ENCODE results near the gene AGMO.

AGMO gene

DNA sequence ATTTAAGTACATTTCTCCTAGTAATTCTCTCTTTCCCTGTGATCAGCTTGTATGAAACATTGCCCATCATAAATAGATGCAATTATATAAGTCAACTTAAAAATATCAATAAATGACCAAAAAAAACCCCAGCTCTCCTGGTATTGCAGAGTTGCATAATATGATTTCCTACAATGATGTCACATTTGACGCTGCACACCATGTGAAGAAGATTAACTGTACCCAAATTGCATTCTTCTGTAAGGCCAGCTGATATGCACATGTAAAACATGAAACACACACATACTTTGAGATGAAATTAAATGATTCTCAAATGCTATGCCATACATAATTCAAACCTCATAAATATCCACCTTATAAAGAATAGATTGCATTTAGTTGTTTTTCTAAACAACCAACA is 115.5 kb downstream of the AGMO start:
- H3K4me2 ChIP-seq (ENCODE audit: low read length) = no peak overlapping the region
- no peak overlapping the region for H3K27ac ChIP-seq
- no peaks in the 10 kb centered on the region for H3K27me3 ChIP-seq (ENCODE audit: control insufficient read depth, insufficient read depth, low read length)
- no peak overlapping the region for H2AFZ ChIP-seq
- no peak overlapping the region for H3K9ac ChIP-seq
- H3K4me1 ChIP-seq = no peaks in the 10 kb centered on the region
- no peaks in the 10 kb centered on the region for H3K79me2 ChIP-seq
- no peaks in the 10 kb centered on the region for H3K36me3 ChIP-seq (ENCODE audit: control insufficient read depth, insufficient read depth, low read length)
- no peaks in the 10 kb centered on the region for H3K9me3 ChIP-seq (ENCODE audit: control insufficient read depth, low read length)
- no peak overlapping the region for H3K4me3 ChIP-seq (ENCODE audit: low read depth, low read length)
- no peak for TF ChIP-seq CTCF (IDR thresholded peaks at IDR 0.05)

- H3K4me2 ChIP-seq (ENCODE audit: low read length) = no peak overlapping the region
- no peaks in the 10 kb centered on the region for H3K27me3 ChIP-seq (ENCODE audit: control insufficient read depth, insufficient read depth, low read length)
- no peak overlapping the region for H2AFZ ChIP-seq
- H3K36me3 ChIP-seq (ENCODE audit: control insufficient read depth, insufficient read depth, low read length) = no peaks in the 10 kb centered on the region
- H3K9me3 ChIP-seq (ENCODE audit: control insufficient read depth, low read length) = no peaks in the 10 kb centered on the region
- no peak overlapping the region for H3K4me3 ChIP-seq (ENCODE audit: low read depth, low read length)
- H3K79me2 ChIP-seq = no peaks in the 10 kb centered on the region
- no peak overlapping the region for H3K27ac ChIP-seq
- no peak overlapping the region for H3K9ac ChIP-seq
- no peak for TF ChIP-seq CTCF (IDR thresholded peaks at IDR 0.05)
- no peaks in the 10 kb centered on the region for H3K4me1 ChIP-seq
Observed at GRCh38 chr7:15441915-15442314, 119.9 kb downstream of the AGMO start.

DNA sequence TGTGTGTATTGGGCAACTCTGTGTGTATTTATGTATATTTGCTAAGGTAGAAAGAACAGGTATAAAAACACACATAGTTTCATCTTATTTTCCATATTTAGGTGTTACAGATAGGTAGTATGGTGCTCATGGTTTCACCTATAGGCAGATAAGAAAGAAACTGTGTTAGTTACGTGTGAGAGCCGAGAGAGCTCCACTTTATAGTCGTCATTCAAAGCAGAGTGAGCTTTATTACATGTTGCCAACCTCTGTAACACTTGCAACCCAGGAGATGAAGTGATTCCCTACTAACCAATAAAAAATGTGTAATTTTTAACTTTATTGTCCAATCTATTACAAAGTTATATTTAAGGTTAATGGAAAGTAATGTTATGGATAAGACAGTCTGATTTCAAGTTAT is 121.3 kb downstream of the AGMO start:
- H3K36me3 ChIP-seq (ENCODE audit: control insufficient read depth, insufficient read depth, low read length) = no peaks in the 10 kb centered on the region
- H3K27me3 ChIP-seq (ENCODE audit: control insufficient read depth, insufficient read depth, low read length) = no peaks in the 10 kb centered on the region
- H3K9ac ChIP-seq = no peak overlapping the region
- H3K9me3 ChIP-seq (ENCODE audit: control insufficient read depth, low read length) = no peaks in the 10 kb centered on the region
- no peak overlapping the region for H3K4me3 ChIP-seq (ENCODE audit: low read depth, low read length)
- no peak overlapping the region for H3K27ac ChIP-seq
- no peak overlapping the region for H2AFZ ChIP-seq
- H3K79me2 ChIP-seq = no peaks in the 10 kb centered on the region
- H3K4me1 ChIP-seq = no peaks in the 10 kb centered on the region
- no peak overlapping the region for H3K4me2 ChIP-seq (ENCODE audit: low read length)
- no peak for TF ChIP-seq CTCF (IDR thresholded peaks at IDR 0.05)

- H3K9ac ChIP-seq = no peak overlapping the region
- no peak overlapping the region for H3K4me2 ChIP-seq (ENCODE audit: low read length)
- no peaks in the 10 kb centered on the region for H3K36me3 ChIP-seq (ENCODE audit: control insufficient read depth, insufficient read depth, low read length)
- H3K79me2 ChIP-seq = no peaks in the 10 kb centered on the region
- no peak overlapping the region for H2AFZ ChIP-seq
- H3K4me3 ChIP-seq (ENCODE audit: low read depth, low read length) = no peak overlapping the region
- H3K27me3 ChIP-seq (ENCODE audit: control insufficient read depth, insufficient read depth, low read length) = no peaks in the 10 kb centered on the region
- H3K4me1 ChIP-seq = no peaks in the 10 kb centered on the region
- H3K9me3 ChIP-seq (ENCODE audit: control insufficient read depth, low read length) = no peaks in the 10 kb centered on the region
- no peak overlapping the region for H3K27ac ChIP-seq
- no peak for TF ChIP-seq CTCF (IDR thresholded peaks at IDR 0.05)
Observed at GRCh38 chr7:15439853-15440252, 122.0 kb downstream of the AGMO start.

DNA sequence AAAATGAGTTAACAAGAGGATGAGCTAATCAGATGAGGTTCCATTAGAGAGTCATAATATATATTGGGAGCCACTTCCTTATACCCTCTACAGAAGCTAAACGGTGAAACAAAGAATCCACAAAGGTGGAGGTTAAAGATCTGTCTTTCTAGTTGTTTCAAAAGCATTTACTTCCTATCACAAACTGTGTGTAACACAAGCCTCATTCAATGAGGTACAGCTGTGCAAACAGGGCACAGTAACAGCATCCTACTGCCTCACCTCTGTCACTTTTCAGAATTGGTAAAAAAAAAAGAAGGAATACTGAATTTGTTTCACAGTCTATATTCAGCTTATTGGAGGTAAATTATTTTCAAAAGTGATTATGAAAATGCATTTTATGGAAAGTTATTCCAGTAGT is 128.7 kb downstream of the AGMO start:
- Histone ChIP-seq H3K4me2 (ENCODE audit: low read length) (no peak overlapping the region), H3K27ac (no peak overlapping the region), H3K79me2 (no peaks in the 10 kb centered on the region), H3K36me3 (ENCODE audit: control insufficient read depth, insufficient read depth, low read length) (no peaks in the 10 kb centered on the region), H2AFZ (no peak overlapping the region), H3K4me3 (ENCODE audit: low read depth, low read length) (no peak overlapping the region), H3K4me1 (no peaks in the 10 kb centered on the region), H3K27me3 (ENCODE audit: control insufficient read depth, insufficient read depth, low read length) (no peaks in the 10 kb centered on the region), H3K9me3 (ENCODE audit: control insufficient read depth, low read length) (no peaks in the 10 kb centered on the region), H3K9ac (no peak overlapping the region)
- TF ChIP-seq CTCF (IDR thresholded peaks at IDR 0.05) = no peak

Data from parathyroid adenoma (tissue), 2 donors.